Stimulated activated CD8-positive, alpha-beta memory T cell treated with anti-CD3 and anti-CD28 coated beads, Interleukin-15, amount 100 ng/mL, for 4 hours (primary cell): ENCODE measurements around the gene HOMER3.
"Not testable (repeated sequence)": the region's sequence is repeated elsewhere in the genome, so short reads cannot be mapped to it uniquely, and the experiment has no call there.

Experiments used
- DNase-seq, 2 donors: peaks; one replicate each; pipeline ENCODE4 v3.0.0-alpha.2; 2020; ENCODE audit warnings: low read depth in 2 of 2

The HOMER3 gene

GRCh38 chr19:18922228-18922985 lies 18.6 kb downstream of the HOMER3 start:
- no peak for DNase-seq

DNA sequence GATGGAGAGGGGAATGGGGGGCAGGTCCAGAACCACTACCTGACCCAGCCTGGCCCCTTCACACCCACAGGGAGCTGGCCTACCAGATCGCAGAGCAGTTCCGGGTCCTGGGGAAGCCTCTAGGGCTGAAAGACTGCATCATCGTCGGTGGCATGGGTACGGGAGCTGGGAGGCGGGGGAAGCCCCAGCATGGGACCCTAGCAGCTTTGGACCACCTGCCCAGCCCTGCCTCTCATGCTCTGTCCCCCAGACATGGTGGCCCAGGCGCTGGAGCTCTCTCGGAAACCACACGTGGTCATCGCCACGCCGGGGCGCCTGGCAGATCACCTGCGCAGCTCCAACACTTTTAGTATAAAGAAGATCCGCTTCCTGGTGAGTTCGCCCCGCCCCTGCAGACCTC lies 19.4 kb downstream of the HOMER3 start:
- DNase-seq = no peak

- no peak for DNase-seq
Observed at GRCh38 chr19:18920400-18920799, 20.6 kb downstream of the HOMER3 start.

DNA sequence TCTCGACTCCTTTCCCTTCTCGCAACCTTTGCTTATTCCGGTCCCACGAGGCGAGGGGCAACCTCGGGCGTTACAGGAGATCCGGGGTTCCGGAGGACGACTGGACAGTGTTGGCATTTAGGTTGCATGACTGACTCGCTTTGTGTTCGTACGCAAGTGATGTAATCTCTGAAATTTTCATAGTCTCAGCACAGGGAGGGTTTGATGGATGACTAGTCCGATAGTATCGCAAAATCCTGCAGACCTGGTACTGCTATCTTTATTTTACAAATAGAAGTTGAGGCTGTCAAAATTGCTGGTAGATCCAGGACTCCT lies 21.2 kb downstream of the HOMER3 start:
- no peak for DNase-seq

- peak; percentile 95 to 97 for DNase-seq
Observed at GRCh38 chr19:18919086-18919899, 21.7 kb downstream of the HOMER3 start, which contains the start of the genes COPE and DDX49. TSS of gene COPE (minus strand) at chr19:18919387. CDS start at chr19:18919348, 39 bp downstream. TSS of gene DDX49 (plus strand) at chr19:18919715. CDS start at chr19:18919742, 27 bp downstream.

DNA sequence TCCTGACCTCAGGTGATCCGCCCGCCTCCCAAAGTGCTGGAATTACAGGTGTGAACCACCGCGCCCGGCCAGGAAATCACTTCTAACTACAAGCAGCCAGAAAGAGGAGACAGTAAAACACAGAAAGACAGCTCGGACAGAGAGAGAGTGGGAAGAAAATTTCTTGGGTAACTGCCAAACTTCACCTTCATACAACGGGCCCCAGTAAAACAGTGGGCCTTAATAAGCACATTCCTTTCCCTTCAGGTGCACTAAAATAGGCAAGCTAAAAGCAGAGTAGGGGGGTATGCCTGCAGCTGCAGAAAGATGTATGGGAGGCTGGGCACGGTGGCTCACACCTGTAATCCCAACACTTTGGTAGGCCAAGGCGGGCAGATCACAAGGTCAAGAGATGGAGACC lies 23.4 kb downstream of the HOMER3 start:
- DNase-seq = not testable (repeated sequence)

GRCh38 chr19:18915639-18916038 lies 25.4 kb downstream of the HOMER3 start:
- DNase-seq = no peak

GRCh38 chr19:18913466-18913865 lies 27.6 kb downstream of the HOMER3 start:
- DNase-seq = no peak

DNA sequence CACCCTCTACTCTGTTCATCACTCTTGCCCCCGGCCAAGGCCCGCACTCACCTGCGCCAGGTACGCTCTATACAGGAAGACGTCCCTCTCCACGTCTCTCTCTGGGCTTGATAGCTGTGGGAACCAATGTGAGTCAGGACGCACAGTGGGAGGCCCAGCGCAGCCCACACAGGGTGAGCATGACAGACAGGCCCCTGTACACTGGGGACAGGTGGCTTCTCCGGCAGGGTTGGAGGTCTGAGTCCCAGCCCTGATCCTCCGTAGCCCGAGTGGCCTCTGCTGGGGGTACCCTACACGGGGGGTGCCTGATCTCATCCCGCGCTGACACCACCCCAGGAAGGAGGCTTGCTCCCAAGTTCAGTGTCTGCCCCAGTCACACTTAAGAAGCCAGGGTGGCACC lies 28.1 kb downstream of the HOMER3 start:
- no peak for DNase-seq

DNA sequence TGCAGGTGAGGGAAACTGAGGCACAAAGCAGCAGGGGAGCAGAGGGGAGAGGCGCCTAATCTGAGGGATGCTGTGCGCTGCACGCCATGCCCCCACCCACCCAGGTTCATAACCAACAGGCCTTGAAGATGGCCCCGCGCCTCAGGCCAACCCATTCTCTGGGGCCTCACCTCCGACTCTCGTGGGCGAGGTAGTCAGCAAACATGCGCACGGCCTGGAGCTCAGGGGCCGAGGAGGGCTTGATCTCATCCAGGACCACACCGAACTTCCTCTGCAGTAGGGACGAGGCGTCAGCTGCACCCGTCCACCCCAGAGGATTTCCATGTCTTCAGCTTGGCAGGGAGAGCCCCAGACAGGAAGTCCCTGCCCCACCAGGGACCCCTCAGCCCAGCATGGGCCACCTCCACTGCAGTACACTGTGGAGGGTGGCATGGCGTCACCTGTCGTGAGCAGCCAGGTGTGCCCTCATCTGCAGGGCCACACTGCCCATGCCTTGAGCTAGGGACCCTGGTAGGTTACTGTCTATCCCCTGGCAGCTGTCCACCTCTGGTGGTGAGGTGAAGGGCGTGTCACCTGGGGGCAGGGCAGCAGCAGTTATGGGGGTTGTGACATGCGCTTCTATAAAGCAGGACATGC lies 30.1 kb downstream of the HOMER3 start:
- DNase-seq = no peak

- DNase-seq = no peak
Observed at GRCh38 chr19:18910010-18910409, 31.0 kb downstream of the HOMER3 start.

DNA sequence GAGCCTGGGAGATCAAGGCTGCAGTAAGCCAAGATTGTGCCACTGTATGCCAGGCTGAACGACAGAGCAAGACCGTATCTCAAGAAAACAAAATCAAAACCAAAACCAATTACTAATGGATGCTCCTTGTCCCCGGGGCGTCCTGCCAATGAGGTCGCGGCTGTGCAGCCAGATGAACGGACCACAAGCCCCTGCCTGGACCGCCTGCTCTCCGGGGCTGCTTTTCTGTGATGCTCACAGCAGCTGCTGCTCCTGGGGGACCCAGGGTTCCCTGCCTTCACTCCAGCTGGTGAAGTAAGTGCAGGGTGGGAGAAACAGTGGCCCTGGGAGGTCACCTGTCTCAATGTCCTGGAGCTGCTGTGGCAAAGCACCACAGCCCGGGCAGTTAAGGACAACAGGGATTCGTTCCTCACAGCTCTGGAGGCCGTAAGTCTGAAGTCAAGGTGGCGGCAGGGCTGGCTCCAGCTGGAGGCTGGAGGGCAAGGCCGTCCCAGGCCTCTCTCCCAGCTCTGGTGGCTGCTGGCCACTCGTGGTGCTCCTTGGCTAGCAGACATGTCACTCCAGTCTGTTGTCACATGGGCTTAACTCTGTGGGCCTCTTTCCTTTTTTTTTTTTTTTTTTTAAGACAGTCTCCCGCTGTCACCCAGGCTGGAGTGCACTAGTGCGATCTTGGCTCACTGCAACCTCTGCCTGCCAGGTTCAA lies 31.9 kb downstream of the HOMER3 start:
- DNase-seq = no peak

- DNase-seq = no peak
Observed at GRCh38 chr19:18906605-18907519, 34.2 kb downstream of the HOMER3 start.

DNA sequence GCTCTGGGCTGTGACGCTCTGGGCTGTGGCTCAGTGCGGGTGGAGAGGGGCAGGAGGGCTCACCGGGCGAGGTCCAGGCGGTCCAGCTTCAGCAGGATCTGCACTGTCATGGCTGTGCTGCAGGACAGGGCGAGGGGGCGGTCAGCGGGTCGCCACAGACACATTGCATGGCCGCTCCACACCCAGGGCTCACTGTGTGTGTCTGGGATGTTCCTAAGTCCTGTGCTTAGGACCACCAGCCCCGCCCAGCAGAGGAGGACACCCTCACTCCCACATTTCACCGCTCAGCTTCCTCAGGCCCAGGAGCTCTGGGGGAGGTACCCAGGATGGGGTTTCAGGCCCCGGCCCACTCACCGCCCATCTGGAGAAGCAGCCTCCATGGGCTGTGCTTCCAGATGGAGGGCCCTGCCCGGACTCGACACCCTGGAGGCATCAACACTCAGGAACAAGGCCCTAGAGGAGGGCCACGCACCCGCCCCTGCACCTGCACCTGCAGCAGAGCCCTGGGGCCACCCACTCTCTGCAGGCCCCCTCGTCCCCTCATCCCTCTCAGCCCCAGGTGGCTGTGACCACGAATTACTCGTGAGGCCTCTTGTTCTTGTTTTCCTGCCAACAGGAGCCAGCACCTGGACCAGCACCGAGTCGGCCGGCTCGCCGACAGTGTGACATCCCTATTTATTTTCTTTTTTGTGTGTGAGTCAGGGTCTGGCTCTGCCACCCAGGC lies 35.3 kb downstream of the HOMER3 start:
- DNase-seq = no peak

GRCh38 chr19:18905058-18905456 lies 36.0 kb downstream of the HOMER3 start:
- no peak for DNase-seq

GRCh38 chr19:18904334-18905057 lies 36.5 kb downstream of the HOMER3 start:
- no peak for DNase-seq

DNA sequence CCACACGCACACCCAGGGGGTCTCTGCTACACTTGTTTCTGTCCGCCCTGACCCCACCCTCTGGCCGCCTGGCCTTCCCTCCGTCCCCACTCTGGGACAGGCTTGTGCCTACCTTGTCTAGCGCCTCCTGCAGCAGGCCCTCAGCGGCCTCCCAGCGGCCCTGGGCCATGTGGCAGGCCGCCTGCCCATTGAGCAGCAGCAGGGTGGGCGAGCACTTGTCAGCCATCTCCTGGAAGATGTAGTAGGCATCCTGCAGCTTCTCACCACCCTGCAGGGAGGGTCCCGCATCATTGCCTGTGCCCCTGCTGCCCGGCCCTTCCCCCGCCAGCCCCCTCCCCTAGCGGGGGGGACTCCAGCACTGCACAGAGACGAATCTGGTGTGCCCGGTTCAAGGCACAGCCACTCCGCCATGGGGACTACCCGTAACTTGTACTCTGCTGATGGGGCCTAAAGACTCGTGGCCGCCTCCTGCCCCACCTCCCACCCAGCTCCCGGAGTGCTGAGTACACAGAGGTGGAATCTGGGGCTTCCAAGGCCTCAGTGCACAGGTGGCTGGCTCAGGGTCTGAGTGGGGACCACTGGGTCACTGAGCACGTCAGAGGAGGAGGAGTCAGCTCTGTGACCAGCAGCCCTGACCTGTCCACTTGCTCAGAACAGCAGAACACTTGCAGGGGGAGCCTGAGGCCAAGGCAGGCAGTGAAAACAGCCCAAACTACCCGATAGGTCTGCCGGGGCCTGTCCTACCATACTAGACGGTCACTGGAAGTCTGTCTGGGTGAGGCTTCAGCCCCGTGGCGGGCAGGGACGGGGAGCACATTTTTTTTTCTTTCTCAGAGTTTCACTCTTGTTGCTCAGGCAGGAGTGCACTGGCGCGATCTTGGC lies 37.6 kb downstream of the HOMER3 start:
- no peak for DNase-seq

GRCh38 chr19:18902519-18902918 lies 38.5 kb downstream of the HOMER3 start:
- not testable (repeated sequence) for DNase-seq

- no peak for DNase-seq
Observed at GRCh38 chr19:18901491-18901890, 39.5 kb downstream of the HOMER3 start.
